Tibial nerve (tissue), 4 donors: ENCODE results near the gene KAT2B.

ENCODE experiments used
- EP300 ChIP-seq, 2 donors: sonication (generic); formaldehyde crosslinking; IDR thresholded peaks; one replicate each; pipeline ENCODE4 v1.6.1; 2017; ENCODE audit warnings: antibody characterized with exemption in 2 of 2, mild to moderate bottlenecking in 1 of 2
- TF ChIP-seq, protein P1 (sequence below), 5 experiments: fragments of 200-600 bp in 3 of 5; fragments of 450-650 bp in 2 of 5; sonication (generic) in 3 of 5; IDR thresholded peaks; one replicate each; pipeline ENCODE4 v1.5.1; 2016 to 2019; ENCODE audit warnings: antibody characterized with exemption in 5 of 5, mild to moderate bottlenecking in 3 of 5, moderate library complexity in 2 of 5

DNA sequence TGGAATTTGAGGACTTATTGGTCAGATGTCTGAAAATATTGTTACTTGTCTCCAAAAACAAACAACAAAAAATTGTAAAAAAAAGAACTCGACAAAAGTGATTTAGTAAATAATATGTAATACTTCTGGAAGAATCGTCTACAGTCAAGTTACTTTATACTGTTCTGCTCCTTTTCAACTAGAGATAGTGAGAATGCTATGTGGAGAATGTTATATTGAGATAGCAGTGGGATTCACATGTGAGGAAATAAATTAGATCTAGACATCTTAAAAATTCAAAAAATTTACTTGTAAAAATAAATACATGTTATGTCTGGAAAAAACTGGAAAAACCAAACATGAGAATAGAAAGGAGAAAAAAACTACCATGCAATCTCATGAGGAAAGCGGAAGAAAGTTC, 80.8 kb downstream of the KAT2B start:
- TF ChIP-seq, protein P1, sequence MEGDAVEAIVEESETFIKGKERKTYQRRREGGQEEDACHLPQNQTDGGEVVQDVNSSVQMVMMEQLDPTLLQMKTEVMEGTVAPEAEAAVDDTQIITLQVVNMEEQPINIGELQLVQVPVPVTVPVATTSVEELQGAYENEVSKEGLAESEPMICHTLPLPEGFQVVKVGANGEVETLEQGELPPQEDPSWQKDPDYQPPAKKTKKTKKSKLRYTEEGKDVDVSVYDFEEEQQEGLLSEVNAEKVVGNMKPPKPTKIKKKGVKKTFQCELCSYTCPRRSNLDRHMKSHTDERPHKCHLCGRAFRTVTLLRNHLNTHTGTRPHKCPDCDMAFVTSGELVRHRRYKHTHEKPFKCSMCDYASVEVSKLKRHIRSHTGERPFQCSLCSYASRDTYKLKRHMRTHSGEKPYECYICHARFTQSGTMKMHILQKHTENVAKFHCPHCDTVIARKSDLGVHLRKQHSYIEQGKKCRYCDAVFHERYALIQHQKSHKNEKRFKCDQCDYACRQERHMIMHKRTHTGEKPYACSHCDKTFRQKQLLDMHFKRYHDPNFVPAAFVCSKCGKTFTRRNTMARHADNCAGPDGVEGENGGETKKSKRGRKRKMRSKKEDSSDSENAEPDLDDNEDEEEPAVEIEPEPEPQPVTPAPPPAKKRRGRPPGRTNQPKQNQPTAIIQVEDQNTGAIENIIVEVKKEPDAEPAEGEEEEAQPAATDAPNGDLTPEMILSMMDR (IDR thresholded peaks at IDR 0.05), result no peak
- TF ChIP-seq EP300 (IDR thresholded peaks at IDR 0.05), result no peak
